ENCODE measurements around the gene LY6G5C.

LY6G5C gene

GRCh38 chr6:31645325-31645724 lies 35.5 kb downstream of the LY6G5C start:
- Histone ChIP-seq H3K4me1 (no peaks in the 10 kb centered on the region), H3K4me3 (ENCODE audit: low read depth, low read length) (no peak overlapping the region), H3K36me3 (peaks cover 78% of the 10 kb centered on the region), H3K9me3 (no peaks in the 10 kb centered on the region), H3K27me3 (no peaks in the 10 kb centered on the region)
- TF ChIP-seq CTCF (IDR thresholded peaks at IDR 0.05; ENCODE audit: low read depth, low read length) = no peak
- DNase-seq = no peak

GRCh38 chr6:31643818-31644454 lies 36.9 kb downstream of the LY6G5C start:
- no peaks in the 10 kb centered on the region for H3K9me3 ChIP-seq
- H3K27me3 ChIP-seq = no peaks in the 10 kb centered on the region
- peaks cover 83% of the 10 kb centered on the region for H3K36me3 ChIP-seq
- no peak for DNase-seq
- no peak overlapping the region for H3K4me3 ChIP-seq (ENCODE audit: low read depth, low read length)
- TF ChIP-seq CTCF (IDR thresholded peaks at IDR 0.05; ENCODE audit: low read depth, low read length) = no peak
- H3K4me1 ChIP-seq = no peaks in the 10 kb centered on the region

GRCh38 chr6:31642798-31643570 lies 37.9 kb downstream of the LY6G5C start:
- Histone ChIP-seq H3K36me3 (peaks cover 83% of the 10 kb centered on the region), H3K4me3 (ENCODE audit: low read depth, low read length) (no peak overlapping the region), H3K4me1 (no peaks in the 10 kb centered on the region), H3K9me3 (no peaks in the 10 kb centered on the region), H3K27me3 (no peaks in the 10 kb centered on the region)
- no peak for DNase-seq
- TF ChIP-seq CTCF (IDR thresholded peaks at IDR 0.05; ENCODE audit: low read depth, low read length) = no peak

GRCh38 chr6:31641370-31641769 lies 39.5 kb downstream of the LY6G5C start:
- H3K4me3 ChIP-seq (ENCODE audit: low read depth, low read length) = no peak overlapping the region
- DNase-seq = no peak
- H3K9me3 ChIP-seq = no peaks in the 10 kb centered on the region
- peaks cover 84% of the 10 kb centered on the region for H3K36me3 ChIP-seq
- H3K27me3 ChIP-seq = no peaks in the 10 kb centered on the region
- no peak for TF ChIP-seq CTCF (IDR thresholded peaks at IDR 0.05; ENCODE audit: low read depth, low read length)
- H3K4me1 ChIP-seq = no peaks in the 10 kb centered on the region

- DNase-seq = no peak
- H3K4me1 ChIP-seq = no peaks in the 10 kb centered on the region
- H3K27me3 ChIP-seq = no peaks in the 10 kb centered on the region
- no peak overlapping the region for H3K4me3 ChIP-seq (ENCODE audit: low read depth, low read length)
- peaks cover 85% of the 10 kb centered on the region for H3K36me3 ChIP-seq
- no peaks in the 10 kb centered on the region for H3K9me3 ChIP-seq
- TF ChIP-seq CTCF (IDR thresholded peaks at IDR 0.05; ENCODE audit: low read depth, low read length) = no peak
Observed at GRCh38 chr6:31640612-31641011, 40.3 kb downstream of the LY6G5C start.

GRCh38 chr6:31639449-31639861 lies 41.4 kb downstream of the LY6G5C start:
- peaks cover 85% of the 10 kb centered on the region for H3K36me3 ChIP-seq
- no peak overlapping the region for H3K4me3 ChIP-seq (ENCODE audit: low read depth, low read length)
- no peaks in the 10 kb centered on the region for H3K27me3 ChIP-seq
- no peaks in the 10 kb centered on the region for H3K4me1 ChIP-seq
- no peak for DNase-seq
- H3K9me3 ChIP-seq = no peaks in the 10 kb centered on the region
- no peak for TF ChIP-seq CTCF (IDR thresholded peaks at IDR 0.05; ENCODE audit: low read depth, low read length)
